OCI-LY1 (cell line): ENCODE data around the gene FN1.

ENCODE experiments used
- CTCF ChIP-seq: fragments of 200-600 bp; sonication (generic), shearing (Covaris generic); IDR thresholded peaks from 2 replicates; pipeline ENCODE4 v1.5.1; 2017; ENCODE audit warnings: mild to moderate bottlenecking, antibody characterized with exemption, low read length, moderate library complexity, mixed read lengths
- EZH2 ChIP-seq: fragments of 200-600 bp; sonication (generic), shearing (Covaris generic); IDR thresholded peaks from 2 replicates; pipeline ENCODE4 v1.8.0; 2017; ENCODE audit warnings: borderline replicate concordance, mixed run types, mild to moderate bottlenecking, antibody characterized with exemption, low read length, moderate library complexity, mixed read lengths

GRCh38 chr2:215360596-215360995, 75.3 kb downstream of the FN1 start:
- TF ChIP-seq CTCF (no peak), EZH2 (no peak)
